Activated naive CD8-positive, alpha-beta T cell treated with anti-CD3 and anti-CD28 coated beads for 36 hours (primary cell): Measurements from ENCODE around the gene C4orf17. TPM values are rescaled to one million over a fixed set of nuclear protein-coding genes. Genes with fewer than 3 reads are reported as not detected.
A peak's percentile ranks its signal among the peaks of the same experiment; 100 is the strongest.
"Not testable (repeated sequence)": the region's sequence is repeated elsewhere in the genome, so short reads cannot be mapped to it uniquely, and the experiment has no call there.

Source experiments
- DNase-seq: peaks from one replicate; pipeline ENCODE4 v3.0.0; 2021
- H3K27ac Mint-ChIP-seq: one replicate; pipeline ENCODE4 v1.8.0; 2022; ENCODE audit warnings: mild to moderate bottlenecking, moderate library complexity, mixed read lengths
- H3K27me3 Mint-ChIP-seq: one replicate; pipeline ENCODE4 v1.8.0; 2022; ENCODE audit warnings: mild to moderate bottlenecking, mixed read lengths
- H3K36me3 Mint-ChIP-seq: one replicate; pipeline ENCODE4 v1.8.0; 2021; ENCODE audit warnings: mild to moderate bottlenecking, mixed read lengths
- H3K4me1 Mint-ChIP-seq: one replicate; pipeline ENCODE4 v1.8.0; 2021; ENCODE audit warnings: mixed read lengths
- H3K4me3 Mint-ChIP-seq: one replicate; pipeline ENCODE4 v1.8.0; 2022; ENCODE audit warnings: mild to moderate bottlenecking, moderate library complexity, mixed read lengths
- H3K9me3 Mint-ChIP-seq: one replicate; pipeline ENCODE4 v1.8.0; 2022; ENCODE audit warnings: mixed read lengths
- total RNA-seq, 2 experiments: library from RNA; stranded (reverse); gene quantifications; one replicate each; pipeline ENCODE4 v1.2.3, GENCODE V29; 2021

Gene C4orf17
- total RNA-seq, 2 experiments from 2014 or later = not detected

- H3K36me3 Mint-ChIP-seq = peaks cover 1% of the 10 kb centered on the region
- peaks cover 7% of the 10 kb centered on the region for H3K9me3 Mint-ChIP-seq
- peak overlapping the region; percentile 26 for H3K4me3 Mint-ChIP-seq
- DNase-seq = no peak
- H3K27ac Mint-ChIP-seq = peak overlapping the region; percentile 87
- no peaks in the 10 kb centered on the region for H3K27me3 Mint-ChIP-seq
- peaks cover 48% of the 10 kb centered on the region for H3K4me1 Mint-ChIP-seq
Observed at GRCh38 chr4:99507349-99507748, 3.5 kb upstream of the C4orf17 start.

DNA sequence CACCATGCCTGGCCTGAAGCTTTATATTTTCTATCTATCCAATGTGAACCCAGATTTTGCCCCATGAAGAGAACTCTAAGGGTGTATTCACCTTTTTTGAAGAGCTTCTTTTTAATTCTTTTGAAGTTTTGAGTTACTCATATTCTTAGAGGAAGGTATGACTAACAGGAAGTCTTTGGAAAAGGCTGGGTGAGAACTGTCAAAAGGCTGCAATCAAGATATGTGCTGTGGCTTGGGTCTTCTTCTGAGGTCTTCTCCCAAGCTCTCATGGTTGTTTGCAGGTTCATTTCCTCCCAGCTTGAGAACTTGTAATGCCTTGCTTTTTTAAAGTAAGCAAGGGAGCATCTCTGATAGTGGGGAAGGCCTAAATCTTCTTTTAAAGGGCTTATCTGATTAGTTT is 3.1 kb upstream of the C4orf17 start:
- Mint-ChIP-seq H3K36me3 (peaks cover 1% of the 10 kb centered on the region), H3K27me3 (no peaks in the 10 kb centered on the region), H3K4me3 (peak overlapping the region; percentile 26), H3K4me1 (peaks cover 48% of the 10 kb centered on the region), H3K27ac (peak overlapping the region; percentile 87), H3K9me3 (peaks cover 7% of the 10 kb centered on the region)
- peak; percentile 25 for DNase-seq

- Mint-ChIP-seq H3K36me3 (no peaks in the 10 kb centered on the region), H3K27ac (no peak overlapping the region), H3K9me3 (no peaks in the 10 kb centered on the region), H3K4me1 (no peaks in the 10 kb centered on the region), H3K27me3 (no peaks in the 10 kb centered on the region), H3K4me3 (no peak overlapping the region)
- no peak for DNase-seq
Observed at GRCh38 chr4:99518601-99519295, 7.9 kb downstream of the C4orf17 start.

DNA sequence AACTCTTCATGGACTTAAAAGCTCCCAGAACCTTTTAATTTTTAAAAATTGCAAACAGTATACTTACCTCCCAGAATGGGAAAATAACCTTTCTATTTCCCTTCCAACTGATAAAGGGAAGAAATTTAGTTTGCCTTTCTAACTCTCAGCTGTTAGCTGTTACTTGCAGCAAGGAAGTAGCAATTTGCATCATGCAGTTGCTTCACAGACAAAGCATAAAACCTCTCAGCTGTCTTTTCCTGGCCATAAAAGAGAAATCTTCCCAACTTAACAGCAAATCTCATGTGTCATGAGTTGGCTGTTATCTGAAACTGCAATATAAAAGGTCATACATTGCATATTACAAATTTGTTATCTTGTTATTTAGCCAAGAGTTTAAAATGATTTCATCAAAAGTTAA is 18.4 kb downstream of the C4orf17 start:
- H3K4me3 Mint-ChIP-seq = no peak overlapping the region
- no peaks in the 10 kb centered on the region for H3K36me3 Mint-ChIP-seq
- H3K27me3 Mint-ChIP-seq = peaks cover 17% of the 10 kb centered on the region
- H3K4me1 Mint-ChIP-seq = peaks cover 3% of the 10 kb centered on the region
- H3K27ac Mint-ChIP-seq = no peak overlapping the region
- H3K9me3 Mint-ChIP-seq = no peaks in the 10 kb centered on the region
- DNase-seq = no peak

DNA sequence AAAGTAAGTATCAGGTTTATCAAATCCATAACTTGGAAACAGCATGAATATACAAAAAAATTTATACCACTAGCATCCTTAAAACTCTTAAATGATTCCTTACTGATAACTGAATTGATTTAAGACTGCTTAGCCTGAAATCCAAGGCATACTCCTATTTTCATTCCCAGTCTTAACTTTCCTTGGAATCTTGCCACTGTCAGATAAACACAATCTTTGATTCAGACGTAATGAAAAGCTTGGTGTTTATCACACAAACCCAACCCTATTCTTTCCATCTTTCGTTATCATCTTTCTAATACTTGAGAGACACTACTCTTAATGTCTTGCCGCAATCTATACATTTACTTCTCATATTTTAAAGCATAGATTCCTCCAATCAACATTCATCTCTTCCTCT is 19.1 kb downstream of the C4orf17 start:
- H3K4me3 Mint-ChIP-seq = no peak overlapping the region
- peaks cover 3% of the 10 kb centered on the region for H3K4me1 Mint-ChIP-seq
- DNase-seq = no peak
- H3K27ac Mint-ChIP-seq = no peak overlapping the region
- peaks cover 17% of the 10 kb centered on the region for H3K27me3 Mint-ChIP-seq
- H3K9me3 Mint-ChIP-seq = no peaks in the 10 kb centered on the region
- no peaks in the 10 kb centered on the region for H3K36me3 Mint-ChIP-seq

GRCh38 chr4:99534699-99535098 is 23.9 kb downstream of the C4orf17 start:
- not testable (repeated sequence) for H3K36me3 Mint-ChIP-seq, H3K4me3 Mint-ChIP-seq, DNase-seq, H3K27ac Mint-ChIP-seq, H3K9me3 Mint-ChIP-seq, H3K27me3 Mint-ChIP-seq, H3K4me1 Mint-ChIP-seq

DNA sequence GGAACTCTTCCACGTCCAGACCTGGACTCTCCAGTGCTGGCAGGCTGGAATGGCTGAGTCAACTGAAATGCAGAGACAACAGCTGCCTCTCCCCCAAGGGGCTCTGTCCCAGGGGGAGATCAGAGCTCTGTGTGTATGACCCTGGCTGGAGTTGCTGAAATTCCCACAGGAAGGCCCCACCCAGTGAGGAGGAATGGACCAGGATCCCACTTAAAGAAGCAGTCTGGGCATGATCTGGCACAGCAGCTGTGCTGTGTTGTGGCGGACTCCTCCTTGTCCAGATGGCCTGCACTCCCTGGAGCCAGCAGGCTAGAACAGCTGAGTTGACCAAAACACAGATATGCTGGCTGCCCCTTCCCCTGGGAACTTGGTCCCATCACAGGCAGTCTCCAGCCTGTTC is 25.4 kb downstream of the C4orf17 start:
- no peaks in the 10 kb centered on the region for H3K9me3 Mint-ChIP-seq
- no peak for DNase-seq
- no peak overlapping the region for H3K27ac Mint-ChIP-seq
- no peaks in the 10 kb centered on the region for H3K36me3 Mint-ChIP-seq
- H3K4me1 Mint-ChIP-seq = peaks cover 3% of the 10 kb centered on the region
- H3K4me3 Mint-ChIP-seq = no peak overlapping the region
- H3K27me3 Mint-ChIP-seq = peaks cover 3% of the 10 kb centered on the region

GRCh38 chr4:99536848-99537247 is 26.0 kb downstream of the C4orf17 start:
- Mint-ChIP-seq H3K9me3 (no peaks in the 10 kb centered on the region), H3K36me3 (no peaks in the 10 kb centered on the region), H3K27ac (no peak overlapping the region), H3K27me3 (no peaks in the 10 kb centered on the region), H3K4me3 (no peak overlapping the region), H3K4me1 (peaks cover 3% of the 10 kb centered on the region)
- DNase-seq = no peak

DNA sequence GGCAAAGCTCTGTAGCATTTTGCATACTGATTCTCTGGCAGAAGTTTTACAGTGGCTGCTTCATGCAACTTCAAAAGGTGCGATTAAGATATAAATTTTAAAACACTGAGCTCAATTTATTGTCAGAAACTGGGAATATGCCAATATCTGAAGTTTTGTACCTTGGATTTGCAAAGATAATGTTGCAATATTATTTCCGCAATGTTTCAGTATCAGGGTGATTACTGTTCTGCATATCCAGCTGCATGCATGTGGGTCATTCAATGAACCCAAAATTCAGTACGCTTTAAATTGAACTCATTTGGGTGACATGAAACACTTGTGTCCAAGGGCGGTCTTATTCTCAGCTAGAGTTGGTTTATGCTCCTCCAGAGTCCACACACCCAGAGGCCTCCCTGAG is 26.9 kb downstream of the C4orf17 start:
- Mint-ChIP-seq H3K36me3 (no peaks in the 10 kb centered on the region), H3K27ac (no peak overlapping the region), H3K9me3 (peaks cover 2% of the 10 kb centered on the region), H3K27me3 (no peaks in the 10 kb centered on the region), H3K4me3 (no peak overlapping the region), H3K4me1 (peaks cover 3% of the 10 kb centered on the region)
- DNase-seq = no peak

GRCh38 chr4:99540277-99540939 is 29.6 kb downstream of the C4orf17 start:
- Mint-ChIP-seq H3K4me1 (peaks cover 3% of the 10 kb centered on the region), H3K36me3 (peaks cover 10% of the 10 kb centered on the region), H3K27ac (no peak overlapping the region), H3K27me3 (no peaks in the 10 kb centered on the region), H3K4me3 (no peak overlapping the region), H3K9me3 (peaks cover 4% of the 10 kb centered on the region)
- DNase-seq = no peak

GRCh38 chr4:99552872-99553271 is 42.1 kb downstream of the C4orf17 start:
- no peaks in the 10 kb centered on the region for H3K9me3 Mint-ChIP-seq
- no peak overlapping the region for H3K27ac Mint-ChIP-seq
- no peaks in the 10 kb centered on the region for H3K4me1 Mint-ChIP-seq
- no peaks in the 10 kb centered on the region for H3K27me3 Mint-ChIP-seq
- no peak for DNase-seq
- peaks cover 6% of the 10 kb centered on the region for H3K36me3 Mint-ChIP-seq
- no peak overlapping the region for H3K4me3 Mint-ChIP-seq

DNA sequence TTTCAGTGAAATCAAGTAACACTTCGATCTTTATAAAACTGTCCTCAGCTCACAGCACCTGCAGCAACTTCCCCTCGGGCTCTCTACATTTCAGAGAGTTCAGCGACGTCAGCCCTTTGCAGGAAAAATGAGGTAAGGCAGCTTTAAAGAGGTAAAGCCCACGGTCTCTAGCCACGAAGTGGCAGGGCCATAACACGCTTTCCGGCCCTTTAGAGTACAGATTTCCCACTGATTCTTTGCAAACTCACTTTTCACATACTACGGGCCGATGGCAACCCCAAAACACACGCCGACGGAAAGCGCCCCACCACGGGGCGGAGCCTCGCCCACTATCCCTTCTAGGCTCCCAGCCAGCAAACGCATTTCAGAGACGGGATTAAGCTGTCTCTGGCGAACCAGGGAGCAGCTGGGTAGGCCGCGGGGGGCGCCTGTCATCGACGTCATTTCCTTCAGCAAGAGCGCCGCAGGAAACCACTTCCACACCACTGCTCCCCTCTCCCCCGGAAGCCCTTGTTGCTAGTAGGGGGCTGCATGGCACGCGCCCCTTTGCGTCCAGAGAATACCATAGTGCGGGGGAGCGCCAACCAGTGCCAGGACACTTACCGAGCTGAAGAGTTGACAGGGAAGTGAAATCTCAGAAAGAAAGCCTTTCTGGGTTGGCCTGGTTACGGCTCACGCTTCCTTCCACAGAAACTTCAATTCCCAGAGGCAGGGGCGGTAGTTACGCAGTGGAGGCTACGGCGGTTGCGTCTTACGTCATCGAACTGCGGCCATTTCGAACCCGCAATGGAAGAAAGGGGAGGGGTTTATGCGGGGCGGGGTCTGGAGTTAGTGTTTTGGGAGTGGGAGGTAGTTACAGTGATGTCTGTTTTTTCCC is 52.7 kb downstream of the C4orf17 start, which contains the start of gene TRMT10A:
TSS of gene TRMT10A (minus strand) at position 730 of the 877 bp plus-strand sequence. CDS start 4,701 bp downstream, outside the sequence.
- peak within 1 kb of the TSS; percentile 93 for H3K4me3 Mint-ChIP-seq
- no peaks in the 10 kb centered on the region for H3K36me3 Mint-ChIP-seq
- H3K27me3 Mint-ChIP-seq = peaks cover 21% of the 10 kb centered on the region
- peak within 1 kb of the TSS; percentile 99 for H3K27ac Mint-ChIP-seq
- no peaks in the 10 kb centered on the region for H3K9me3 Mint-ChIP-seq
- DNase-seq = peak; percentile 94
- peaks cover 14% of the 10 kb centered on the region for H3K4me1 Mint-ChIP-seq

GRCh38 chr4:99564921-99565320 is 54.1 kb downstream of the C4orf17 start:
- H3K4me3 Mint-ChIP-seq = peak overlapping the region; percentile 30
- no peaks in the 10 kb centered on the region for H3K9me3 Mint-ChIP-seq
- H3K27me3 Mint-ChIP-seq = peaks cover 29% of the 10 kb centered on the region
- H3K36me3 Mint-ChIP-seq = no peaks in the 10 kb centered on the region
- no peak overlapping the region for H3K27ac Mint-ChIP-seq
- DNase-seq = no peak
- peaks cover 14% of the 10 kb centered on the region for H3K4me1 Mint-ChIP-seq

DNA sequence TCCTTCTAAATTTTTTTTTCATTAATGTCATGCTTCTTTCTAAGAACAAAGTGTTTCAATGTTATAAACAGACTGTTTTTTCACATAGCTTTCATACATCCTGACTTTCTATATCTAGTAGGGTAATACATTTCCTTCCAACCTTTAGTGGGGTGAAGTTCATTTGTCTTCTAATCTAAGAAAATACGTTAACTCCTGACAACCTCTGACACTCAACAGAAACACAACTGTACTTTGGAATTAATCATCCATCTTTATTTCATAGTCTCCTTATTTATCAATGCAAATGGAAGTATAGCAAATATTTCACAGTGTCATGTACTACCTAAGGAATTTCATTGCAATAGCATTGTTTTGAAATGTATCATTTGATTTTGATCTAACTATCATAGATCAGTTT is 61.1 kb downstream of the C4orf17 start:
- no peak overlapping the region for H3K4me3 Mint-ChIP-seq
- no peaks in the 10 kb centered on the region for H3K36me3 Mint-ChIP-seq
- no peak for DNase-seq
- H3K27me3 Mint-ChIP-seq = peaks cover 47% of the 10 kb centered on the region
- H3K9me3 Mint-ChIP-seq = no peaks in the 10 kb centered on the region
- no peaks in the 10 kb centered on the region for H3K4me1 Mint-ChIP-seq
- no peak overlapping the region for H3K27ac Mint-ChIP-seq

DNA sequence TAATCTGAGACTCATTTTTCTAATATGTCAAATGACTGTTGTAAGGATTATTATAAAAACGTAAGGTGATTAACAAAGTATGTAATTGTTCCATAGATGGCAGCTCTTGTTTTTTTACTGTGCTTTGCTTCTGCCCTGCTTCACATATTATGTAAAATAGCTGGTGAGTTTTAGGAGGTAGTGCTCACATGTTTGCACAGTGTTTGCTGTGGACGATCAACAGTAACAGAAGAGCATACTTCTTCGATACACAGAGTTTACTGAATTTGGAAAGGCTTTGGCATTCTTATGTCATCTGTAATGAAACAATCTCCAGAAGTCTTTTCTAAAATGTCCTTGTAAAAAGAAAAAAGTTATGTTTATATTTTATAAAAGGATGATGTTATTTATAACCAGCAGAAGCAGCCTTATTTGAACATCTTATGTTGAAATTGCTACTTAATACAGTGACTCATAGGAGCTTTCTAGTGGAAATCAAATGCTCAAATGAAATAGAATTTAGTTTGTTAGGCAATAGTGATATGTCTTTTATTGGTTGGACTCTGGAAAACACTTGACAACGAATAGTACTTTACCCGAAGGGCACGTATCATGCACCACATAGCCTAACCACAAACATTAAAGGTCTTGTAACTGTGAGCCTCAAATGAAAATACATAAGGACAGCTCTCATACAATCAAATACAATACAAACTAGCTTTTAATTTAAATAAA is 61.9 kb downstream of the C4orf17 start:
- Mint-ChIP-seq H3K9me3 (no peaks in the 10 kb centered on the region), H3K27ac (no peak overlapping the region), H3K36me3 (no peaks in the 10 kb centered on the region), H3K4me1 (no peaks in the 10 kb centered on the region), H3K27me3 (peaks cover 41% of the 10 kb centered on the region), H3K4me3 (no peak overlapping the region)
- DNase-seq = no peak
